Activated naive CD4-positive, alpha-beta T cell treated with anti-CD3 and anti-CD28 coated beads, Interleukin-2, amount 50 U/mL, for 72 hours (primary cell): ENCODE measurements around the gene FGF18. TPM values are rescaled to one million over a fixed set of nuclear protein-coding genes. Genes with fewer than 3 reads are reported as not detected.
A peak's percentile ranks its signal among the peaks of the same experiment; 100 is the strongest.

Source experiments
- ATAC-seq, 2 donors: fragments of 150-1000 bp; cut with Tn5 transposase; 2 replicates each; pipeline ENCODE4 v1.10.0; 2021; ENCODE audit warnings: mild to moderate bottlenecking in 2 of 2, moderate library complexity in 2 of 2
- DNase-seq, 2 donors: peaks; one replicate each; pipeline ENCODE4 v3.0.0; 2021 to 2022; ENCODE audit warnings: low spot score in 2 of 2
- H3K27ac Mint-ChIP-seq, 2 donors: one replicate each; pipeline ENCODE4 v1.8.0; 2022; ENCODE audit warnings: mild to moderate bottlenecking in 2 of 2, mixed read lengths in 2 of 2
- H3K36me3 Mint-ChIP-seq, 2 donors: one replicate each; pipeline ENCODE4 v1.8.0; 2022; ENCODE audit warnings: mixed read lengths in 2 of 2
- H3K9me3 Mint-ChIP-seq, 2 donors: one replicate each; pipeline ENCODE4 v1.8.0; 2022; ENCODE audit warnings: mixed read lengths in 2 of 2
- total RNA-seq, 2 donors: library from RNA; stranded (reverse); gene quantifications; one replicate each; pipeline ENCODE4 v1.2.3, GENCODE V29; 2022

Gene FGF18
- total RNA-seq, 2 donors from 2014 or later = 0.36 TPM; not detected in 1

GRCh38 chr5:171442287-171443042, 23.0 kb downstream of the FGF18 start:
- H3K9me3 Mint-ChIP-seq = no peaks in the 10 kb centered on the region
- no peak overlapping the region for H3K27ac Mint-ChIP-seq
- DNase-seq (no peak), ATAC-seq (no peak)
- H3K36me3 Mint-ChIP-seq = no peaks in the 10 kb centered on the region

- ATAC-seq (no peak), DNase-seq (no peak)
- Mint-ChIP-seq H3K27ac (no peak overlapping the region), H3K36me3 (no peaks in the 10 kb centered on the region), H3K9me3 (no peaks in the 10 kb centered on the region)
These were observed 25.1 kb downstream of the FGF18 start for GRCh38 chr5:171444582-171444981.

- DNase-seq (no peak), ATAC-seq (no peak)
- H3K9me3 Mint-ChIP-seq = no peaks in the 10 kb centered on the region
- no peaks in the 10 kb centered on the region for H3K36me3 Mint-ChIP-seq
- no peak overlapping the region for H3K27ac Mint-ChIP-seq
These were observed 26.4 kb downstream of the FGF18 start for GRCh38 chr5:171445644-171446516.

- no peak for DNase-seq
- no peaks in the 10 kb centered on the region for H3K36me3 Mint-ChIP-seq
- H3K27ac Mint-ChIP-seq = no peak overlapping the region
- no peaks in the 10 kb centered on the region for H3K9me3 Mint-ChIP-seq
- ATAC-seq = no peak
These were observed 27.8 kb downstream of the FGF18 start for GRCh38 chr5:171447226-171447625.

- no peaks in the 10 kb centered on the region for H3K36me3 Mint-ChIP-seq
- ATAC-seq (no peak), DNase-seq (no peak)
- no peaks in the 10 kb centered on the region for H3K9me3 Mint-ChIP-seq
- no peak overlapping the region for H3K27ac Mint-ChIP-seq
These were observed 30.0 kb downstream of the FGF18 start for GRCh38 chr5:171449426-171449825.

- peak; percentile 37 to 64 for ATAC-seq
- Mint-ChIP-seq H3K27ac (no peak overlapping the region), H3K36me3 (no peaks in the 10 kb centered on the region), H3K9me3 (no peaks in the 10 kb centered on the region)
- peak in 1 of 2 donors; percentile 20 for DNase-seq
These were observed 31.2 kb downstream of the FGF18 start for GRCh38 chr5:171450423-171451331.

- ATAC-seq (peak in 1 of 2 donors; percentile 32), DNase-seq (no peak)
- H3K27ac Mint-ChIP-seq = no peak overlapping the region
- no peaks in the 10 kb centered on the region for H3K9me3 Mint-ChIP-seq
- no peaks in the 10 kb centered on the region for H3K36me3 Mint-ChIP-seq
These were observed 32.0 kb downstream of the FGF18 start for GRCh38 chr5:171451421-171451820.

GRCh38 chr5:171453056-171453725, 33.7 kb downstream of the FGF18 start:
- no peak overlapping the region for H3K27ac Mint-ChIP-seq
- ATAC-seq (no peak), DNase-seq (no peak)
- no peaks in the 10 kb centered on the region for H3K36me3 Mint-ChIP-seq
- H3K9me3 Mint-ChIP-seq = no peaks in the 10 kb centered on the region

GRCh38 chr5:171453988-171454387, 34.5 kb downstream of the FGF18 start:
- no peak for ATAC-seq
- no peaks in the 10 kb centered on the region for H3K9me3 Mint-ChIP-seq
- no peak overlapping the region for H3K27ac Mint-ChIP-seq
- DNase-seq = no peak
- no peaks in the 10 kb centered on the region for H3K36me3 Mint-ChIP-seq

- no peaks in the 10 kb centered on the region for H3K9me3 Mint-ChIP-seq
- ATAC-seq (no peak), DNase-seq (no peak)
- H3K36me3 Mint-ChIP-seq = no peaks in the 10 kb centered on the region
- H3K27ac Mint-ChIP-seq = no peak overlapping the region
These were observed 35.1 kb downstream of the FGF18 start for GRCh38 chr5:171454549-171454948.

GRCh38 chr5:171455522-171455921, 36.1 kb downstream of the FGF18 start:
- DNase-seq = no peak
- no peak overlapping the region for H3K27ac Mint-ChIP-seq
- no peaks in the 10 kb centered on the region for H3K9me3 Mint-ChIP-seq
- ATAC-seq = no peak
- H3K36me3 Mint-ChIP-seq = no peaks in the 10 kb centered on the region

GRCh38 chr5:171457208-171457981, 37.9 kb downstream of the FGF18 start:
- H3K27ac Mint-ChIP-seq = no peak overlapping the region
- H3K9me3 Mint-ChIP-seq = no peaks in the 10 kb centered on the region
- no peaks in the 10 kb centered on the region for H3K36me3 Mint-ChIP-seq
- DNase-seq = no peak
- ATAC-seq = no peak

GRCh38 chr5:171459839-171460238, 40.4 kb downstream of the FGF18 start:
- ATAC-seq = no peak
- no peak for DNase-seq
- H3K27ac Mint-ChIP-seq = no peak overlapping the region

GRCh38 chr5:171462136-171462927, 42.9 kb downstream of the FGF18 start:
- Mint-ChIP-seq H3K36me3 (no peaks in the 10 kb centered on the region), H3K9me3 (no peaks in the 10 kb centered on the region), H3K27ac (no peak overlapping the region)
- no peak for ATAC-seq
- DNase-seq = no peak

More at GRCh38 chr5:171459839-171460238, 40.4 kb downstream of the FGF18 start:
- Mint-ChIP-seq H3K9me3 (no peaks in the 10 kb centered on the region), H3K36me3 (no peaks in the 10 kb centered on the region)
